ENCODE data around the gene CAPN12.

CAPN12 gene

GRCh38 chr19:38714354-38714778 lies 29.9 kb downstream of the CAPN12 start:
- no peak for FAIRE-seq
- no peak for TF ChIP-seq CTCF (IDR thresholded peaks at IDR 0.05; ENCODE audit: insufficient read depth, missing control alignments)
- DNase-seq (ENCODE audit: insufficient read length, low spot score) = no peak

DNA sequence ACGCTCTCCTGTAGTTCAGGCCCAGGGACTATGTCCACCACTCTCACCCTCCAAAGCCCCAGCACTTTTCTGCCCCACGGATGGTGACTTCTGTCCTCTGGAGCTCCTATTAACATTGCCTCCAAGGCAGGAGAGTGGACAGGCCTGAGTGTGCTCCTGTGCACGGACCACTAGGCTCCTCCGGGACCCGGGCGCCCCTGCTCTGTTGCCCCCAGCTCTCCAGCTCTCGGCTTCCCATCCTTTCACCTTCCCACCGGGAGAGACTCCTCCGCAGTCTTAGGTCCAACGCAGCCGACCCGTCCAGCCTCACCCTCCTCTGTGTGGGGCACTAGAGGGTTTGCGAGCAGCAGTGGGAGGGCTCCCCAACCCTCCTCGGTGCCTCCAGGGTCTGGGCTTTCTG lies 30.4 kb downstream of the CAPN12 start:
- DNase-seq (ENCODE audit: insufficient read length, low spot score) = no peak
- no peak for FAIRE-seq
- no peak for TF ChIP-seq CTCF (IDR thresholded peaks at IDR 0.05; ENCODE audit: insufficient read depth, missing control alignments)

- DNase-seq (ENCODE audit: insufficient read length, low spot score) (no peak), FAIRE-seq (no peak)
- no peak for TF ChIP-seq CTCF (IDR thresholded peaks at IDR 0.05; ENCODE audit: insufficient read depth, missing control alignments)
Observed at GRCh38 chr19:38713227-38713649, 31.0 kb downstream of the CAPN12 start.

GRCh38 chr19:38712161-38712748 lies 32.0 kb downstream of the CAPN12 start:
- no peak for DNase-seq (ENCODE audit: insufficient read length, low spot score)
- FAIRE-seq = no peak
- no peak for TF ChIP-seq CTCF (IDR thresholded peaks at IDR 0.05; ENCODE audit: insufficient read depth, missing control alignments)

DNA sequence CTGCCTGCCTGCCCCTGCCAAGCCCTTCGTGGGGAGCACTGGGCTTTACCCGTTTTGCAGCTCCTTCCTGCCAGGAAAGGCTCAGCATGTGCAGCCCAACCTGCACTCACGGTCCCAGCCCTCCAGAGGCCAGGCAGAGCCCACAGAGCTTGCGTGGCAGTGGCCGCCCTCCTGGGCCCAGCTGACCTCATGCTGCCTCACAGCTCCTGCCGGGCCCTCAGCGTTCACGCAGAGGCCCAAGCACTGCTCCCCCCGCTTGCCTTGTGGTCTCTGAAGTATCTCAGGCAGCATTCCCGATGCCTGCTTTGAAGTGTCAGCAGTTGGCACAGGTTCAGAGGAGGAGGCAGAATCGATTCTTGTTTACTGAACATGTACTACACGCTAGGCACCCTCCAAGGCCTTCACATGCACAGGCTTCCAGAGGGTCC lies 32.5 kb downstream of the CAPN12 start:
- FAIRE-seq = no peak
- DNase-seq (ENCODE audit: insufficient read length, low spot score) = no peak
- TF ChIP-seq CTCF (IDR thresholded peaks at IDR 0.05; ENCODE audit: insufficient read depth, missing control alignments) = no peak

DNA sequence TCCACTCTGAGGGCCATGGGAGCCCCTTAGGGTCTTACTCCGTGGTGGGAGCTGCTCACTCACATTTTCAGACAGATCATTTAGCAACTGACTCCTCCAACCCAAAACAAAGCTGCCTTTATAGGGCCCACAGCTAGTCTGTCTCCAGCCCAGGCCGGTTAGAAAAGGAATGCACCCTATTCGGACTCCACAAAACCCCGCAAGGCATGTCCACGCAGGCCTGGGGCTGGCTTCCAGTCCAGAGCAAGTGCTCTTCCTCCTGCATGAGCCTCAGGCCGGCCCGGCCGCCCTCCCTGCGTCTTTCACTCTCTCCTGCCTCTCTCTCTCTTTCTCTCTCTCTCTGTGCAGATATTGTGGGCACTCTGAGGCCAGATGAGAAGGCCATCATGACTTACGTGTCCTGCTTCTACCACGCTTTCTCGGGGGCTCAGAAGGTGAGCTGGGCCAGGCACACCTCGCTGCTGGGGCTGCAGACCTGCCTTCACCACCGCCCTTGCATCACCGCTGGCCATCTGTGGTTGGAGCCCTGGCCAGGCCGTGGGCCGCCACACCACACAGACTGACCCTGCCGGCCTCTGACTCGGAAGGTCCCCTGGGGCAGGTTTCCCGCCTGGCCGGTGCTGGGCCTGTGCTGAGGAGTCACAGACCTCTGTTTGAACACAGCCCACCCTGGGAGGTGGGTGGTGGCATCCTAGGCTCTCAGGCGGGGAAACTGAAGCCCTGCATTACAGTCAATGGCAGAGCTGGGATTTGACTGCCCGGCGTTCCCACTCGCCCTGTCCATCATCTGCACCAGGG lies 33.1 kb downstream of the CAPN12 start:
- FAIRE-seq = no peak

More for the DNA sequence above, 33.1 kb downstream of the CAPN12 start:
- TF ChIP-seq CTCF (IDR thresholded peaks at IDR 0.05; ENCODE audit: insufficient read depth, missing control alignments) = no peak
- no peak for DNase-seq (ENCODE audit: insufficient read length, low spot score)
